H9 (cell line): ENCODE data around the gene MXD3. TPM values are rescaled to one million over a fixed set of nuclear protein-coding genes. Genes with fewer than 3 reads are reported as not detected.

Source experiments
- DNase-seq: peaks from one replicate; pipeline ENCODE4 v3.0.0-alpha.2; 2017
- H2AFZ ChIP-seq: one replicate; pipeline ENCODE4 v1.6.1; 2013; ENCODE audit warnings: mild to moderate bottlenecking, low read length, control low read depth, moderate library complexity
- H2AK5ac ChIP-seq: 2 replicates; pipeline ENCODE4 v1.6.1; 2013; ENCODE audit warnings: low read length, control low read depth, mixed read lengths; ENCODE audit not compliant: insufficient read length
- H2BK120ac ChIP-seq: one replicate; pipeline ENCODE4 v1.6.1; 2013; ENCODE audit warnings: low read depth, mild to moderate bottlenecking, low read length, control low read depth, inconsistent platforms; ENCODE audit not compliant: poor library complexity, severe bottlenecking
- H2BK12ac ChIP-seq: 2 replicates; pipeline ENCODE4 v1.6.1; 2013; ENCODE audit warnings: low read length, control low read depth, mixed read lengths, low read depth; ENCODE audit not compliant: insufficient read length
- H2BK15ac ChIP-seq: 2 replicates; pipeline ENCODE4 v1.6.1; 2013; ENCODE audit warnings: low read depth, low read length, control low read depth
- H2BK20ac ChIP-seq: one replicate; pipeline ENCODE4 v1.6.1; 2013; ENCODE audit warnings: low read depth, mild to moderate bottlenecking, low read length, control low read depth, inconsistent platforms; ENCODE audit not compliant: poor library complexity, severe bottlenecking
- H2BK5ac ChIP-seq: 2 replicates; pipeline ENCODE4 v1.6.1; 2013; ENCODE audit warnings: low read length, control low read depth, mixed read lengths; ENCODE audit not compliant: insufficient read length
- H3K14ac ChIP-seq: 2 replicates; pipeline ENCODE4 v1.6.1; 2013; ENCODE audit warnings: low read length, control low read depth; ENCODE audit not compliant: insufficient read depth
- H3K18ac ChIP-seq: 2 replicates; pipeline ENCODE4 v1.6.1; 2013; ENCODE audit warnings: low read depth, mild to moderate bottlenecking, mixed read lengths, low read length, control low read depth; ENCODE audit not compliant: insufficient read length
- H3K23ac ChIP-seq: 2 replicates; pipeline ENCODE4 v1.6.1; 2013; ENCODE audit warnings: low read length, control low read depth, mixed read lengths, low read depth; ENCODE audit not compliant: insufficient read length
- H3K23me2 ChIP-seq: 2 replicates; pipeline ENCODE4 v1.6.1; 2013; ENCODE audit warnings: low read depth, mild to moderate bottlenecking, mixed read lengths, low read length, control low read depth; ENCODE audit not compliant: insufficient read length, poor library complexity, severe bottlenecking
- H3K27ac ChIP-seq: 2 replicates; pipeline ENCODE4 v1.5.1; 2013; ENCODE audit warnings: low read length, control low read depth, mixed read lengths, low read depth; ENCODE audit not compliant: insufficient read length
- H3K27me3 ChIP-seq: 2 replicates; pipeline ENCODE4 v1.6.1; 2013; ENCODE audit warnings: low read length, control low read depth, inconsistent platforms; ENCODE audit not compliant: insufficient read depth
- H3K4ac ChIP-seq: 2 replicates; pipeline ENCODE4 v1.6.1; 2013; ENCODE audit warnings: low read depth, mild to moderate bottlenecking, control low read depth, inconsistent platforms, low read length, moderate library complexity
- H3K4me1 ChIP-seq: 2 replicates; pipeline ENCODE4 v1.6.1; 2013; ENCODE audit warnings: low read length, control low read depth, inconsistent platforms; ENCODE audit not compliant: insufficient read depth
- H3K4me2 ChIP-seq: 2 replicates; pipeline ENCODE4 v1.6.1; 2013; ENCODE audit warnings: low read length, control low read depth, mixed read lengths; ENCODE audit not compliant: insufficient read length, insufficient read depth
- H3K56ac ChIP-seq: 2 replicates; pipeline ENCODE4 v1.6.1; 2013; ENCODE audit warnings: low read depth, mild to moderate bottlenecking, mixed read lengths, low read length, control low read depth; ENCODE audit not compliant: insufficient read length
- H3K79me1 ChIP-seq: 2 replicates; pipeline ENCODE4 v1.6.1; 2013; ENCODE audit warnings: low read depth, mild to moderate bottlenecking, moderate library complexity, low read length, control low read depth, inconsistent platforms; ENCODE audit not compliant: insufficient read depth, poor library complexity, severe bottlenecking
- H3K79me2 ChIP-seq: 2 replicates; pipeline ENCODE4 v1.6.1; 2013; ENCODE audit warnings: low read length, control low read depth, inconsistent platforms; ENCODE audit not compliant: insufficient read depth
- H3K9ac ChIP-seq: 2 replicates; pipeline ENCODE4 v1.6.1; 2013; ENCODE audit warnings: low read length, control low read depth, mixed read lengths; ENCODE audit not compliant: insufficient read length; ENCODE audit errors: extremely low read depth
- H3K9me3 ChIP-seq: one replicate; pipeline ENCODE4 v1.6.1; 2013; ENCODE audit warnings: low read depth, low read length, inconsistent platforms; ENCODE audit not compliant: control insufficient read depth
- H3T11ph ChIP-seq: one replicate; pipeline ENCODE4 v1.6.1; 2013; ENCODE audit warnings: mild to moderate bottlenecking, low read length, control low read depth, inconsistent platforms
- H4K20me1 ChIP-seq: one replicate; pipeline ENCODE4 v1.6.1; 2013; ENCODE audit not compliant: control insufficient read depth, insufficient read length, insufficient read depth
- H4K5ac ChIP-seq: 2 replicates; pipeline ENCODE4 v1.6.1; 2013; ENCODE audit warnings: low read depth, mild to moderate bottlenecking, mixed read lengths, low read length, control low read depth; ENCODE audit not compliant: insufficient read length
- H4K8ac ChIP-seq: replicated peaks from 2 replicates; pipeline ENCODE4 v1.6.1; 2013; ENCODE audit warnings: low read length, control low read depth, mixed read lengths, low read depth; ENCODE audit not compliant: insufficient read length
- H4K91ac ChIP-seq: 2 replicates; pipeline ENCODE4 v1.6.1; 2013; ENCODE audit warnings: low read depth, mild to moderate bottlenecking, moderate library complexity, mixed read lengths, low read length, control low read depth; ENCODE audit not compliant: insufficient read length
- H3K27ac Mint-ChIP-seq, 3 experiments: 2 replicates in 2 of 3; 3 replicates in 1 of 3; pipeline ENCODE4 v1.8.0; 2020 to 2021; ENCODE audit warnings: mixed read lengths in 3 of 3, mild to moderate bottlenecking in 1 of 3, moderate library complexity in 1 of 3
- H3K27me3 Mint-ChIP-seq: 2 replicates; pipeline ENCODE4 v1.8.0; 2021; ENCODE audit warnings: low read depth, mild to moderate bottlenecking, moderate library complexity, mixed read lengths
- H3K36me3 Mint-ChIP-seq, 3 experiments: 2 replicates in 2 of 3; 3 replicates in 1 of 3; pipeline ENCODE4 v1.8.0; 2020 to 2021; ENCODE audit warnings: low read depth in 3 of 3, mixed read lengths in 3 of 3; ENCODE audit not compliant: insufficient read depth in 1 of 3
- H3K4me1 Mint-ChIP-seq, 2 experiments: 2 replicates each; pipeline ENCODE4 v1.8.0; 2020; ENCODE audit warnings: mixed read lengths in 2 of 2
- H3K4me3 Mint-ChIP-seq, 2 experiments: 2 replicates in 1 of 2; 3 replicates in 1 of 2; pipeline ENCODE4 v1.8.0; 2020 to 2021; ENCODE audit warnings: mild to moderate bottlenecking in 2 of 2, mixed read lengths in 2 of 2, moderate library complexity in 1 of 2
- H3K9me3 Mint-ChIP-seq, 2 experiments: 2 replicates in 1 of 2; 3 replicates in 1 of 2; pipeline ENCODE4 v1.8.0; 2020; ENCODE audit warnings: mild to moderate bottlenecking in 2 of 2, mixed read lengths in 2 of 2, moderate library complexity in 1 of 2
- whole genome bisulfite sequencing: extraction: QIAGEN DNeasy Blood & Tissue Kit; methylation state at CpG from one replicate; pipeline ENCODE4 v1.1.7; 2013; ENCODE audit warnings: missing lambda C conversion rate, low lambda C conversion rate, mixed read lengths; ENCODE audit not compliant: insufficient read length; ENCODE audit errors: extremely low coverage; 5-methylcytosine and 5-hydroxymethylcytosine counted together
- total RNA-seq: library from RNA; stranded (reverse); gene quantifications from 2 replicates; pipeline ENCODE4 v1.2.1, GENCODE V29; 2021
- TF ChIP-seq, protein P1 (sequence below): fragments of 200-600 bp; sonication (generic); conservative IDR thresholded peaks from 3 replicates; pipeline ENCODE4 v1.8.0; 2021; ENCODE audit warnings: antibody characterized with exemption, mild to moderate bottlenecking

The MXD3 gene
- total RNA-seq, 1 experiment from 2014 or later, result 9.8 TPM

GRCh38 chr5:177269976-177270375, 41.7 kb downstream of the MXD3 start:
- TF ChIP-seq, protein P1, sequence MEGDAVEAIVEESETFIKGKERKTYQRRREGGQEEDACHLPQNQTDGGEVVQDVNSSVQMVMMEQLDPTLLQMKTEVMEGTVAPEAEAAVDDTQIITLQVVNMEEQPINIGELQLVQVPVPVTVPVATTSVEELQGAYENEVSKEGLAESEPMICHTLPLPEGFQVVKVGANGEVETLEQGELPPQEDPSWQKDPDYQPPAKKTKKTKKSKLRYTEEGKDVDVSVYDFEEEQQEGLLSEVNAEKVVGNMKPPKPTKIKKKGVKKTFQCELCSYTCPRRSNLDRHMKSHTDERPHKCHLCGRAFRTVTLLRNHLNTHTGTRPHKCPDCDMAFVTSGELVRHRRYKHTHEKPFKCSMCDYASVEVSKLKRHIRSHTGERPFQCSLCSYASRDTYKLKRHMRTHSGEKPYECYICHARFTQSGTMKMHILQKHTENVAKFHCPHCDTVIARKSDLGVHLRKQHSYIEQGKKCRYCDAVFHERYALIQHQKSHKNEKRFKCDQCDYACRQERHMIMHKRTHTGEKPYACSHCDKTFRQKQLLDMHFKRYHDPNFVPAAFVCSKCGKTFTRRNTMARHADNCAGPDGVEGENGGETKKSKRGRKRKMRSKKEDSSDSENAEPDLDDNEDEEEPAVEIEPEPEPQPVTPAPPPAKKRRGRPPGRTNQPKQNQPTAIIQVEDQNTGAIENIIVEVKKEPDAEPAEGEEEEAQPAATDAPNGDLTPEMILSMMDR, result no peak
- Histone ChIP-seq H2BK15ac (no peak overlapping the region), H2BK12ac (no peak overlapping the region), H3K9ac (no peak overlapping the region), H3K27ac (no peak overlapping the region), H3K79me1 (no peaks in the 10 kb centered on the region), H4K20me1 (no peaks in the 10 kb centered on the region), H3K14ac (no peak overlapping the region), H3K23ac (no peak overlapping the region), H2AK5ac (no peak overlapping the region), H3K79me2 (no peaks in the 10 kb centered on the region; the same call in 1 of the 2 replicates), H3K27me3 (no peaks in the 10 kb centered on the region), H4K5ac (no peak overlapping the region), H4K91ac (no peak overlapping the region), H3K9me3 (no peaks in the 10 kb centered on the region), H3K18ac (no peak overlapping the region), H3K23me2 (no peaks in the 10 kb centered on the region), H3K4ac (no peak overlapping the region), H2BK5ac (no peak overlapping the region), H2BK120ac (no peak overlapping the region), H3T11ph (no peak overlapping the region), H3K4me1 (no peaks in the 10 kb centered on the region), H3K4me2 (no peak overlapping the region), H3K56ac (no peak overlapping the region), H2BK20ac (no peak overlapping the region), H4K8ac (no peak overlapping the region), H2AFZ (no peak overlapping the region)
- no peaks in the 10 kb centered on the region for H3K27me3 Mint-ChIP-seq
- H3K4me3 Mint-ChIP-seq, result no peak overlapping the region
- H3K4me1 Mint-ChIP-seq, result no peaks in the 10 kb centered on the region
- H3K9me3 Mint-ChIP-seq, result no peaks in the 10 kb centered on the region
- WGBS, result no CpG with 5 or more reads among the region's 3 CpGs
- peak overlapping the region in 1 of 3 experiments; percentile 4; a peak in 1 of 7 replicates for H3K27ac Mint-ChIP-seq
- peaks cover 29 to 96% (median 92%) of the 10 kb centered on the region in 3 experiments; a peak in 6 of 7 replicates for H3K36me3 Mint-ChIP-seq
- no peak for DNase-seq
